EL (cell line): ENCODE results near the gene BIRC6.
"Not testable (repeated sequence)": the region's sequence is repeated elsewhere in the genome, so short reads cannot be mapped to it uniquely, and the experiment has no call there.

Experiments
- DNase-seq: peaks from one replicate; pipeline ENCODE4 v3.0.0-alpha.2; 2016

The BIRC6 gene, protein sequence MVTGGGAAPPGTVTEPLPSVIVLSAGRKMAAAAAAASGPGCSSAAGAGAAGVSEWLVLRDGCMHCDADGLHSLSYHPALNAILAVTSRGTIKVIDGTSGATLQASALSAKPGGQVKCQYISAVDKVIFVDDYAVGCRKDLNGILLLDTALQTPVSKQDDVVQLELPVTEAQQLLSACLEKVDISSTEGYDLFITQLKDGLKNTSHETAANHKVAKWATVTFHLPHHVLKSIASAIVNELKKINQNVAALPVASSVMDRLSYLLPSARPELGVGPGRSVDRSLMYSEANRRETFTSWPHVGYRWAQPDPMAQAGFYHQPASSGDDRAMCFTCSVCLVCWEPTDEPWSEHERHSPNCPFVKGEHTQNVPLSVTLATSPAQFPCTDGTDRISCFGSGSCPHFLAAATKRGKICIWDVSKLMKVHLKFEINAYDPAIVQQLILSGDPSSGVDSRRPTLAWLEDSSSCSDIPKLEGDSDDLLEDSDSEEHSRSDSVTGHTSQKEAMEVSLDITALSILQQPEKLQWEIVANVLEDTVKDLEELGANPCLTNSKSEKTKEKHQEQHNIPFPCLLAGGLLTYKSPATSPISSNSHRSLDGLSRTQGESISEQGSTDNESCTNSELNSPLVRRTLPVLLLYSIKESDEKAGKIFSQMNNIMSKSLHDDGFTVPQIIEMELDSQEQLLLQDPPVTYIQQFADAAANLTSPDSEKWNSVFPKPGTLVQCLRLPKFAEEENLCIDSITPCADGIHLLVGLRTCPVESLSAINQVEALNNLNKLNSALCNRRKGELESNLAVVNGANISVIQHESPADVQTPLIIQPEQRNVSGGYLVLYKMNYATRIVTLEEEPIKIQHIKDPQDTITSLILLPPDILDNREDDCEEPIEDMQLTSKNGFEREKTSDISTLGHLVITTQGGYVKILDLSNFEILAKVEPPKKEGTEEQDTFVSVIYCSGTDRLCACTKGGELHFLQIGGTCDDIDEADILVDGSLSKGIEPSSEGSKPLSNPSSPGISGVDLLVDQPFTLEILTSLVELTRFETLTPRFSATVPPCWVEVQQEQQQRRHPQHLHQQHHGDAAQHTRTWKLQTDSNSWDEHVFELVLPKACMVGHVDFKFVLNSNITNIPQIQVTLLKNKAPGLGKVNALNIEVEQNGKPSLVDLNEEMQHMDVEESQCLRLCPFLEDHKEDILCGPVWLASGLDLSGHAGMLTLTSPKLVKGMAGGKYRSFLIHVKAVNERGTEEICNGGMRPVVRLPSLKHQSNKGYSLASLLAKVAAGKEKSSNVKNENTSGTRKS (N-terminal part only)

DNA sequence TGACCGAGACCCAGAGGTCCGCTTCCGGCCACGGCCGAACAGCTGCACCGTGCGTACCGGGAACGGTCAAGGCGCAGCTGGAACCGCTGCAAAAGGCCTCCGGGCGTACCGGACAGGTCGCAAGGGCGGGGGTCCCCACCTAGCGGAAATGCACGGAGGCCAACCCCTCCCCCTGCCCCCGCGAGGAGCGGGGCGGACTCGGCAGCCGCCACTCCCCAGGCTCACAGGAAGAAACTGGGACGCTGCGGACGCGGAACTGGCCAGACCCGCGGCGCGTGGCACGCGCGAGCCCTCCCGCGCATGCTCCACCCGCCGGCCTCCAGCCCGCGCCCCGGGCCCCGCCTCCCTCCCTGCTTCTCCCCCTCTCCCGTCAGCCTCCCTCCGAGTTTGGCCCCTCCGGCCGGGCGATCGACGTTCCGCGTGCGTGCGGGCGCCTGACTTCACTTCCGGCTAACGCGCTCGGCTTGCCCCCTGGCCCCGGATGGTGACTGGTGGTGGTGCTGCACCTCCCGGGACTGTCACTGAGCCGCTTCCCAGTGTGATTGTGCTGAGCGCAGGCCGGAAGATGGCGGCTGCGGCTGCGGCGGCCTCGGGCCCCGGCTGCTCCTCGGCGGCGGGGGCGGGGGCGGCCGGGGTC is at the start of gene BIRC6:
BIRC6 (plus strand) TSS at position 343 of the 637 bp plus-strand sequence; CDS start at position 482, 139 bp downstream.
- peak; percentile 98 for DNase-seq

GRCh38 chr2:32310577-32310976 is 46.2 kb upstream of the BIRC6 start:
- no peak for DNase-seq

- no peak for DNase-seq
Observed at GRCh38 chr2:32314886-32315285, 41.9 kb upstream of the BIRC6 start.

- not testable (repeated sequence) for DNase-seq
Observed at GRCh38 chr2:32328679-32329078, 28.1 kb upstream of the BIRC6 start.

GRCh38 chr2:32329180-32329980 is 27.4 kb upstream of the BIRC6 start:
- DNase-seq: not testable (repeated sequence)

DNA sequence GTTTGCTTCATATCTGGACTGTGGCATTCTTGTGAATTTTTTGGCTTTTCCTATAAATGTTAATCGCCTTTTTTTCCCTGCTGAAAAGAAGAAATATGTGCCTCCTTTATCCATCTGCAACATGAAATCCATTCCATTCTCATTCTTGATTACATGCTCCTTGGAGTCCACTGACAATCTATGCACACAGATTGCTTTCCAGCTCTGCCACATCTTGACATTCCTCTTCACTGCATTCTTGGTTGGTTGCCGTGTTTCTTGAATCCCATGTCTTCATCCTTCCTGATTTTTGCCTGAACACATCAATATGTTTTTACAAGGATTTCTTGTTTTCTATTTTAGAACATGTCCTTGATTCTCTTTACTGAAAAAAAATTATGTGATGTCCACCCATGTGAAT is 26.7 kb upstream of the BIRC6 start:
- no peak for DNase-seq

DNA sequence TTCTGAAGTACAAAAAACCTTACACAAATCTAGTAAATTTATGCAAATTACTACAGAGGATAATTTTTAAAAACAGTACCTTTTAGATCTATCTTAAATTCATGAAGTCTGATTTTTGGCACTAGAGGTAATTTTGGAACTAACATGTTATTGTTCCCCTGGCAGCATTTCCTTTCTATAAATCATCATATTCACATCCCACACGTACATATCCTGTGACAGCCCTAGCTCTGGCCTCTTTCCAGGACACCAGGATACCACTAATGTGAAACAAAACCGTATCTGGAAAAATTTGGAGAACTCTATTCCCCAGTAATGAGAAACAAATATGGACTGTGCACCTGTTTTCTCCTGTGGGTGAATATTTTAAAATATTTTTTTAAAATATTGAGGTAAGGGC is 14.0 kb upstream of the BIRC6 start:
- DNase-seq: no peak

- not testable (repeated sequence) for DNase-seq
Observed at GRCh38 chr2:32350797-32351196, 6.0 kb upstream of the BIRC6 start.

DNA sequence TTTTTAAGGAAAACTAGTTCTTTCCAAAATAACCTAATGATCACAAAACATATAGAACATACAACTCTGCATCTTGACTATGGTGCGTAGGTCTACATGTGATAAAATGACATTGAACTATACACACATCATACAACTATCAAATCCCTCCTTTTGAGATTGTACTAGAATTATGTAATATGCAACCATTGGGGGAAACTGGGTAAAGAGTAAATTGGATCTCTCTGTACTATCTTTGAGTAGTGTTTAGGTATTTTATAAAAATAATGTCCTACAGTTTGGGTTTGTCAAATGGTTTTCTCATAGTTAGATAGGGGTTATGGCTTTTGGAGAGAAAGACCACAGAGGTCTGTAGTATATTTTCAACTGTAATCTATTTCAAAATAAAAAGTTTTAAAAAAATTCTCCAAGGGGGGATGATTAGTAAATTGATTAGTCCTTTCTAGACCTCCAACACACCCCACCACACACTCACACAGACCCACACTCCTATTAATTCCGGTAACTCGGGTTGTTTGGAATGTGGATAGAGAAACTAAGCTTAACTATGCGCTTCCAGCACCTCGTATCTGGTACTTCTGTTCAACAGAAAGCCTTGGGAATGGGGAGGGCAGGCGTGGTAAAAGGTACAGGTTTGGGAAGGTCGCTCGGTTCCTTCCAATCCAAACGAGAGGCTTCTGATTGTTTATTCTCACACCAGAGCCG is 695 bp upstream of the BIRC6 start:
- no peak for DNase-seq

DNA sequence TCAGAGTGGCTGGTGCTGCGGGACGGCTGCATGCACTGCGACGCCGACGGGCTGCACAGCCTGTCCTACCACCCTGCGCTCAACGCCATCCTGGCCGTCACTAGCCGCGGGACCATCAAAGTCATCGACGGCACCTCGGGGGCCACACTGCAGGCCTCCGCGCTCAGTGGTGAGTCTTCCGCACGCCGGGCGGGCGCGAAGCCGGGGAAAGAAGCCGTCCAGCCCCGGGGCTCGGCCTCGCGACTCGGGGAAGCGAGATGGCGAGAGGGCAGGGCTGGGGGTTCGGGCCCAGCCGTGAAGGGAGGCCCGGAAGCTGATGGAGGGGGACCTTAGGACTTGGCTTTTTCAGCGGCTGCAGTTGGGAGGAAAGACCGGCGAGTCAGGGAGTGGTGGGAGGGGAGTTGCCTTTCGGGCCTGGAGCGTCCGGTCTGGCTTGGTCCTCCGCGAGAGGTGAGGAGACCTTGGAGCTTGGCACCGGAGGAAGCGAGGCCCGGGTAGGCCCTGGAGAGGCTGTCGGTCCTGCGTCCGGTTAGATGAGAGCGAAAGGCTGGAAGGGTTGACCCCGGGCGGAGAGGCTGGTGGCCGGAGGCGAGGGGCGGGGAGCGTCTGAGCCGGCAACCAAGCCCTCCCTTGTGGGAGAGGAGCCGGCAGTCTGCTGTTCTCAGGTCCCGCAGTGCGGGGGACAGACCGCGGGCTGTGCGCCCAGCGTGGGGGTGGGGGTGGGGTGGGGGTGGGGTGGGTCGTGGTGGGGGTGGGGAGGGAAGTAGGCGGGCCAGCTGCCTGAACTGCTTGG is 691 bp downstream of the BIRC6 start:
- DNase-seq: peak; percentile 43

- peak; percentile 17 for DNase-seq
Observed at GRCh38 chr2:32358111-32358482, 1.3 kb downstream of the BIRC6 start.

- peak; percentile 34 for DNase-seq
Observed at GRCh38 chr2:32360416-32360815, 3.6 kb downstream of the BIRC6 start.

DNA sequence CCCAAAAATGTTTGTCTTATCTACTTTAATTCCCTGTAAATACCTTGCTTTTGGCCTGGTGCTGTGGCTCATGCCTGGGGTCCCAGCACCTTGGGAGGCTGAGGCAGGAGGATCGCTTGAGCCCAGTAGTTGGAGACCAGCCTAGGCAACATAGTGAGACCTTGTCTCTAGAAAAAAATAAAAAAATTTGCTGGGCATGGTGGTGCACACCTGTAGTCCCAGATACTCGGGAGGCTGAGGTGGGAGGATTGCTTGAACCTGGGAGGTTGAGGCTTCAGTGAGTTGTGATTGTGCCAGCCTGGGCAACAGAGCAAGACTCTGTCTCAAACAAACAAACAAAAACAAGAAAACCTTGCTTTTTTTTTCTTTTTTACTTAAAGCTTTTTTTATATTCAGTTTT is 6.2 kb downstream of the BIRC6 start:
- DNase-seq: not testable (repeated sequence)

- no peak for DNase-seq
Observed at GRCh38 chr2:32363597-32363996, 6.8 kb downstream of the BIRC6 start.

- DNase-seq: not testable (repeated sequence)
Observed at GRCh38 chr2:32364290-32364689, 7.5 kb downstream of the BIRC6 start.

DNA sequence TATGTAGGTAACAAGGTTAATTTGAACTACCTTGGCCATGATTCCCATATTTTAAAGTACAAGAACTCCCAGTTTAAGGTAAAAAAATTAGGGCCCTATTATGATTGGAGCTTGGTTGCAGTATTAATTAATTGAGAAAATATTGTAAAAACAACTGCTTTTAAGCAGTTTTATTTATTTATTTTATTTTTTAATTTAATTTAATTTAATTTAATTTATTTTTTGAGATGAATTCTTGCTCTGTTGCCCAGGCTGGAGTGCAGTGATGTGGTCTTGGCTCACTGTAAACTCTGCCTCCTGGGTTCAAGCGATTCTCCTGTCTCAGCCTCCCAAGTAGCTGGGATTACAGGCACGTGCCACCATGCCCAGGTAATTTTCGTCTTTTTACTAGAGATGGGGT is 8.9 kb downstream of the BIRC6 start:
- DNase-seq: not testable (repeated sequence)

DNA sequence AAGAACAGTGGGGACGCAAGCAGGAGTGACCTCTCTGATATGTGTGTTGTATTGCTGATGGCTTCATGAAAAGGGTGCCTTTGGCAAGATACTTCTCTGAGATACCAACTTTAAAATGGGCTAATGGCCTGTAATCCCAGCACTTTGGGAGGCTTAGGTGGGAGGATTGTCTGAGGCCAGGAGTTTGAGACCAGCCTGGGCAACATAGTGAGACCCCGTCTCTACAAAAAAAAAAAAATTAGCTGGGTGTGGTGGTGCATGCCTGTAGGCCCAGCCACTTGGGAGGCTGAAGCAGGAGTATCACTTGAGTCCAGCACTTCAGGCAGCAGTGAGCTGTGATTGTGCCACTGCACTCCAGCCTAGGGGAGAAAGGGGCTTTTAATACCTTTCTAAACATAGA is 9.8 kb downstream of the BIRC6 start:
- DNase-seq: no peak

- no peak for DNase-seq
Observed at GRCh38 chr2:32369222-32369621, 12.4 kb downstream of the BIRC6 start.

DNA sequence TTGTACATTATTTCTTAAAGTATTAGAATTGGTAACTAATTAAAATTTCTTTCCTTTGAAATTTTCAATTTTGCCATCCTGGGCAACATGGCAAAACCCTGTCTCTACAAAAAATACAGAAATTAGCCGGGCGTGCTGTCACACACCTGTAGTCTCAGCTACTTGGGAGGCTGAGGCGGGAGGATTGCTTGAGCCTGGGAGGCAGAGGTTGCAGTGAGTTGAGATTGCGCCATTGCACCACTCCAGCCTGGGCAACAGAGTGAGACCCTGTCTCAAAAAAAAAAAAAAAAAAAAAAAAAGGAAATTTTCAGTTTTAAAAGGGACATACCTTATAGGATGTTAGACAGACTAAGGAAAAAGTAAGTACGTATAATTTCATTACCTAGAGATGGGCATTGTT is 14.1 kb downstream of the BIRC6 start:
- DNase-seq: not testable (repeated sequence)
